Fibroblast of lung (primary cell): ENCODE results near the gene SLC6A7. TPM values are rescaled to one million over a fixed set of nuclear protein-coding genes. Genes with fewer than 3 reads are reported as not detected.

Experiments used
- DNase-seq, 2 donors: peaks; one replicate each; pipeline versions ENCODE4 v3.0.0 to v3.0.0-alpha.2; 2010; ENCODE audit warnings: low read depth in 2 of 2
- H2AFZ ChIP-seq: 2 replicates; pipeline ENCODE4 v1.5.1; 2012; ENCODE audit warnings: low read length, control low read depth, inconsistent platforms
- H3K27ac ChIP-seq: 2 replicates; pipeline ENCODE4 v1.5.1; 2011; ENCODE audit warnings: low read length, control low read depth; ENCODE audit not compliant: insufficient read depth
- H3K27me3 ChIP-seq: 2 replicates; pipeline ENCODE4 v1.5.1; 2011; ENCODE audit warnings: mild to moderate bottlenecking, low read length; ENCODE audit not compliant: control insufficient read depth, insufficient read depth
- H3K36me3 ChIP-seq: 2 replicates; pipeline ENCODE4 v1.5.1; 2011; ENCODE audit warnings: low read length; ENCODE audit not compliant: control insufficient read depth, insufficient read depth
- H3K4me1 ChIP-seq: 2 replicates; pipeline ENCODE4 v1.5.1; 2011; ENCODE audit warnings: low read length; ENCODE audit not compliant: control insufficient read depth, insufficient read depth; ENCODE audit errors: extremely low read depth
- H3K4me2 ChIP-seq: 2 replicates; pipeline ENCODE4 v1.5.1; 2011; ENCODE audit warnings: low read length, control low read depth; ENCODE audit not compliant: insufficient read depth; ENCODE audit errors: extremely low read depth
- H3K4me3 ChIP-seq, 4 experiments: fragments of 200-600 bp in 1 of 4; sonication (generic) in 1 of 4; replicated peaks in 1 of 4; 2 replicates each; pipeline ENCODE4 v1.5.1; 2011 to 2016; ENCODE audit warnings: low read length in 4 of 4, low read depth in 3 of 4, mild to moderate bottlenecking in 3 of 4, control low read depth in 2 of 4, inconsistent platforms in 1 of 4, mixed read lengths in 1 of 4; ENCODE audit not compliant: insufficient read depth in 1 of 4; ENCODE audit errors: control extremely low read depth in 1 of 4
- H3K79me2 ChIP-seq: 2 replicates; pipeline ENCODE4 v1.5.1; 2012; ENCODE audit warnings: mild to moderate bottlenecking, low read length, inconsistent platforms; ENCODE audit not compliant: control insufficient read depth, insufficient read depth
- H3K9ac ChIP-seq: 2 replicates; pipeline ENCODE4 v1.5.1; 2011; ENCODE audit warnings: mild to moderate bottlenecking, low read length, control low read depth; ENCODE audit not compliant: insufficient read depth
- H3K9me3 ChIP-seq: 2 replicates; pipeline ENCODE4 v1.5.1; 2012; ENCODE audit warnings: low read depth, low read length; ENCODE audit not compliant: control insufficient read depth, insufficient read depth
- H4K20me1 ChIP-seq: 2 replicates; pipeline ENCODE4 v1.5.1; 2011; ENCODE audit warnings: low read length; ENCODE audit not compliant: control insufficient read depth, insufficient read depth; ENCODE audit errors: extremely low read depth
- EZH2 ChIP-seq: IDR thresholded peaks from 2 replicates; pipeline ENCODE4 v1.5.1; 2012; ENCODE audit warnings: low read length, control low read depth, mild to moderate bottlenecking; ENCODE audit errors: missing control alignments
- polyA plus RNA-seq, 2 donors: library from polyadenylated mRNA; depleted of rRNA in 1 of 2; stranded (reverse) in 1 of 2; unstranded in 1 of 2; fragments of >200 nt; gene quantifications; 2 replicates each; pipeline ENCODE4 v1.2.1, GENCODE V29; 2011 to 2012; ENCODE audit warnings: missing spikeins in 1 of 2
- total RNA-seq: library from RNA; depleted of rRNA; stranded (reverse); fragments of >200 nt; gene quantifications from 2 replicates; pipeline ENCODE4 v1.2.1, GENCODE V29; 2014
- TF ChIP-seq, protein P1 (sequence below), 2 donors: IDR thresholded peaks in 1 of 2; conservative IDR thresholded peaks in 1 of 2; 1 replicate in 1 of 2; 2 replicates in 1 of 2; pipeline ENCODE4 v1.5.1; 2011 to 2012; ENCODE audit warnings: low read length in 2 of 2, control low read depth in 1 of 2, inconsistent platforms in 1 of 2, low read depth in 1 of 2, mild to moderate bottlenecking in 1 of 2

The SLC6A7 gene
- total and polyA plus RNA-seq, 2 donors (not counting 1 experiment from before 2014, with no cell fraction given) = 0.02 TPM; not detected in 1

DNA sequence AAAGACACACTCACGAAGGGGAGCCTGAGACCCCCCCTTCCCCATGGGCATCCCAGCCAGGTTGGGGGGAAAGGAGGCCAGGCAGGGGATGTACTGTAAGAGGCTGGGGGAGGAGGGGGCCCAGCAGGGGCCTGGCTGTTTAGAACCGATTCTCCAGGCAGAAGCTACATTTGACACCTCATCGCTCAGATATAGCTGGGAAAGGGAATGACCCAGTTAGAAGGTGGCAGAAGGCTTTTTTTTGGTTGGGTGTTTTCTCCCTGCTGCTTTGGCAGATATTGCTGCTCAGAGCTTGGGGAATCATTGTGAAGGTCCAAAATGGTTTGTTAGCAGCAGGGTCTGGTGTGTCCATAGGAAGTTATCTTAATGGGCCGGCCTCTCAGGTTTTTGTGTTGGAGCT, 17.3 kb upstream of the SLC6A7 start:
- no peak for DNase-seq
- H3K79me2 ChIP-seq = no peaks in the 10 kb centered on the region
- no peak overlapping the region for H3K27ac ChIP-seq
- H3K4me1 ChIP-seq = no peaks in the 10 kb centered on the region
- no peaks in the 10 kb centered on the region for H4K20me1 ChIP-seq
- TF ChIP-seq EZH2 = no peak
- TF ChIP-seq, protein P1, sequence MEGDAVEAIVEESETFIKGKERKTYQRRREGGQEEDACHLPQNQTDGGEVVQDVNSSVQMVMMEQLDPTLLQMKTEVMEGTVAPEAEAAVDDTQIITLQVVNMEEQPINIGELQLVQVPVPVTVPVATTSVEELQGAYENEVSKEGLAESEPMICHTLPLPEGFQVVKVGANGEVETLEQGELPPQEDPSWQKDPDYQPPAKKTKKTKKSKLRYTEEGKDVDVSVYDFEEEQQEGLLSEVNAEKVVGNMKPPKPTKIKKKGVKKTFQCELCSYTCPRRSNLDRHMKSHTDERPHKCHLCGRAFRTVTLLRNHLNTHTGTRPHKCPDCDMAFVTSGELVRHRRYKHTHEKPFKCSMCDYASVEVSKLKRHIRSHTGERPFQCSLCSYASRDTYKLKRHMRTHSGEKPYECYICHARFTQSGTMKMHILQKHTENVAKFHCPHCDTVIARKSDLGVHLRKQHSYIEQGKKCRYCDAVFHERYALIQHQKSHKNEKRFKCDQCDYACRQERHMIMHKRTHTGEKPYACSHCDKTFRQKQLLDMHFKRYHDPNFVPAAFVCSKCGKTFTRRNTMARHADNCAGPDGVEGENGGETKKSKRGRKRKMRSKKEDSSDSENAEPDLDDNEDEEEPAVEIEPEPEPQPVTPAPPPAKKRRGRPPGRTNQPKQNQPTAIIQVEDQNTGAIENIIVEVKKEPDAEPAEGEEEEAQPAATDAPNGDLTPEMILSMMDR (conservative IDR thresholded peaks at IDR 0.05 in 1 of 2, IDR thresholded peaks at IDR 0.05 in 1 of 2; ENCODE audit: low read depth in 1 of 2, low read length in 2 of 2) = no peak
- H3K9me3 ChIP-seq = no peaks in the 10 kb centered on the region
- no peak overlapping the region for H3K4me2 ChIP-seq
- no peak overlapping the region for H3K4me3 ChIP-seq
- peaks cover 20% of the 10 kb centered on the region for H3K27me3 ChIP-seq
- no peak overlapping the region for H2AFZ ChIP-seq
- no peaks in the 10 kb centered on the region for H3K36me3 ChIP-seq
- H3K9ac ChIP-seq = no peak overlapping the region

DNA sequence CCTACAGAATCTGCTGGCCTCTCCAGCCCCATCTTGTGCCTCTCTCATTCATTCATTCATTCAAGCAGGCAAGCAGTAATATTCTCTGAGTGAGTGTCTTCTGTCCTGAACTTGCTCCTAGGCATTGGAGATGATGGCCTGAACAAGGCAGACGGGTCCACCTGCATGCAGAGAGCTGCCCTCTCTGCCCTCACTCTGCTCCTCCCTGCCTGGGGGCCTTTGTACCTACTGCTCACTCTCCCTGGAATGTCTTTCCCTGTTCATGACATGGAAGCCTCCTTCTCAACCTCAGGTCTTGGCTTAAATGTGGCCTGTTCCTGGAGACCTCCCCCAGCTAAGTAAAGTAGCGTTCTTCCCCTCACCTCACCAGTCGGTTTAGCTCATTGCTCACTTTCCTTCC, 16.7 kb upstream of the SLC6A7 start:
- no peak overlapping the region for H3K4me3 ChIP-seq
- no peaks in the 10 kb centered on the region for H3K36me3 ChIP-seq
- no peaks in the 10 kb centered on the region for H3K4me1 ChIP-seq
- H3K79me2 ChIP-seq = no peaks in the 10 kb centered on the region
- no peaks in the 10 kb centered on the region for H3K9me3 ChIP-seq
- H3K27ac ChIP-seq = no peak overlapping the region
- H4K20me1 ChIP-seq = no peaks in the 10 kb centered on the region
- TF ChIP-seq, protein P1 (conservative IDR thresholded peaks at IDR 0.05 in 1 of 2, IDR thresholded peaks at IDR 0.05 in 1 of 2; ENCODE audit: low read depth in 1 of 2, low read length in 2 of 2) = no peak
- no peak for TF ChIP-seq EZH2
- no peak overlapping the region for H3K9ac ChIP-seq
- no peak overlapping the region for H3K4me2 ChIP-seq
- DNase-seq = no peak
- H3K27me3 ChIP-seq = peaks cover 20% of the 10 kb centered on the region
- H2AFZ ChIP-seq = no peak overlapping the region

DNA sequence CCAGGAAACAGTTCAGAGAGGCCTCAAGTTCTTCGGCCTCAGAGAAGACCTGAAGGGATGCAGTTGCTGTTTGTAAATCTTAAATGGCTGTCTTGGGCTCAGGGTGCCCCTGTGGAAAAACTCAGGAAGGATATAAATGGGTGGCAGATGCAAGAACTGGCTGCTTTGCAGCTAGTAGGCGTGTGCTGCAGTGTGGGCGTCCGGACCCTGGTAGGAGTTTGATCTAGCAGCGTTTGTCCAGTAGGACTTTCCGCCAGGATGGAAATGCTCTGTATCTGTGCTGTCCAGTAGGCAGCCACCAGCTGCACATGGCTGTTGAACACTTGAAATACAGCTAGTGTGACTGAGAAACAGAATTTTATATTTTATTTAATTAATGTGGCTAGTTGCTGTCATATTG, 15.6 kb upstream of the SLC6A7 start:
- Histone ChIP-seq H3K27ac (no peak overlapping the region), H3K9me3 (no peaks in the 10 kb centered on the region), H3K36me3 (no peaks in the 10 kb centered on the region), H3K27me3 (peaks cover 19% of the 10 kb centered on the region), H4K20me1 (no peaks in the 10 kb centered on the region), H3K4me2 (no peak overlapping the region), H3K4me3 (no peak overlapping the region), H2AFZ (no peak overlapping the region), H3K79me2 (no peaks in the 10 kb centered on the region), H3K9ac (no peak overlapping the region), H3K4me1 (no peaks in the 10 kb centered on the region)
- TF ChIP-seq, protein P1 (conservative IDR thresholded peaks at IDR 0.05 in 1 of 2, IDR thresholded peaks at IDR 0.05 in 1 of 2; ENCODE audit: low read depth in 1 of 2, low read length in 2 of 2) = no peak
- TF ChIP-seq EZH2 = no peak
- no peak for DNase-seq
